ENCODE data around the gene ANKS1B. TPM values are rescaled to one million over a fixed set of nuclear protein-coding genes. Genes with fewer than 3 reads are reported as not detected.

ANKS1B gene
- total and polyA plus RNA-seq, 2 of the 4 experiments (the other 2 are of a cell fraction): 0.17 to 0.18 TPM

GRCh38 chr12:99847936-99848335 lies 136.8 kb downstream of the ANKS1B start:
- in situ Hi-C loops (cut with MboI; ENCODE audit: low sequenced_read_pairs) (no loop called here), intact Hi-C loops (cut with micrococcal nuclease) (no loop called here), dilution Hi-C loops (cut with HindIII; ENCODE audit: low sequenced_read_pairs, unreplicated experiment) (no loop called here)
- H2BK120ac ChIP-seq (ENCODE audit: low read depth, low read length): no peak overlapping the region
- no peaks in the 10 kb centered on the region for H4K20me1 ChIP-seq (ENCODE audit: insufficient read depth, low read length)
- no peak overlapping the region for H3K27ac ChIP-seq (ENCODE audit: insufficient read depth, low read length)
- no peak overlapping the region for H2BK20ac ChIP-seq (ENCODE audit: low read depth, low read length)
- CTCF ChIA-PET: no interaction called here
- H3K4me2 ChIP-seq (ENCODE audit: low read depth, low read length): no peak overlapping the region
- H3K9ac ChIP-seq (ENCODE audit: low read depth, low read length): no peak overlapping the region
- H2BK15ac ChIP-seq (ENCODE audit: low read depth, low read length): no peak overlapping the region
- no peak overlapping the region for H3K18ac ChIP-seq (ENCODE audit: low read depth, low read length)
- no peak overlapping the region for H2AK5ac ChIP-seq (ENCODE audit: low read depth, low read length)
- H2BK5ac ChIP-seq (ENCODE audit: low read depth, low read length, poor library complexity, severe bottlenecking): no peak overlapping the region
- H4K91ac ChIP-seq (ENCODE audit: insufficient read depth, low read depth, low read length): no peak overlapping the region
- POLR2A ChIA-PET (ENCODE audit: unreplicated experiment): no interaction called here
- no peaks in the 10 kb centered on the region for H3K9me3 ChIP-seq (ENCODE audit: control insufficient read depth, insufficient read depth, low read length)
- no TSS peak for BruUV-seq (replicated peaks)
- H3K4me3 ChIP-seq (ENCODE audit: insufficient read depth, low read depth, low read length): no peak overlapping the region
- H3K23ac ChIP-seq (ENCODE audit: low read depth, low read length): no peak overlapping the region
- no peak overlapping the region for H4K8ac ChIP-seq (ENCODE audit: low read depth in 2 of 2, low read length in 2 of 2)
- no peaks in the 10 kb centered on the region for H3K9me1 ChIP-seq (ENCODE audit: insufficient read depth, low read length)
- no peaks in the 10 kb centered on the region for H3K36me3 ChIP-seq (ENCODE audit: control insufficient read depth, insufficient read depth, low read length)
- no peak for TF ChIP-seq BHLHE40 (IDR thresholded peaks at IDR 0.05; ENCODE audit: low read depth, low read length)
- no peak for TF ChIP-seq FOS (IDR thresholded peaks at IDR 0.05; ENCODE audit: low read depth, low read length)
- TF ChIP-seq RCOR1 (IDR thresholded peaks at IDR 0.05; ENCODE audit: insufficient replicate concordance, low read length): no peak
- TF ChIP-seq, protein P1, sequence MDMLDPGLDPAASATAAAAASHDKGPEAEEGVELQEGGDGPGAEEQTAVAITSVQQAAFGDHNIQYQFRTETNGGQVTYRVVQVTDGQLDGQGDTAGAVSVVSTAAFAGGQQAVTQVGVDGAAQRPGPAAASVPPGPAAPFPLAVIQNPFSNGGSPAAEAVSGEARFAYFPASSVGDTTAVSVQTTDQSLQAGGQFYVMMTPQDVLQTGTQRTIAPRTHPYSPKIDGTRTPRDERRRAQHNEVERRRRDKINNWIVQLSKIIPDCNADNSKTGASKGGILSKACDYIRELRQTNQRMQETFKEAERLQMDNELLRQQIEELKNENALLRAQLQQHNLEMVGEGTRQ (IDR thresholded peaks at IDR 0.05; ENCODE audit: low read depth, low read length): no peak
- H4K5ac ChIP-seq (ENCODE audit: low read depth, low read length): no peak overlapping the region
- H3K4ac ChIP-seq (ENCODE audit: low read depth, low read length): no peak overlapping the region
- H3K27me3 ChIP-seq (ENCODE audit: control insufficient read depth, insufficient read depth, low read length): no peaks in the 10 kb centered on the region
- no peak overlapping the region for H2AK9ac ChIP-seq (replicated peaks; ENCODE audit: low read depth, low read length, poor library complexity)
- H3K4me1 ChIP-seq (ENCODE audit: control insufficient read depth, insufficient read depth, low read length): no peaks in the 10 kb centered on the region
- H2AFZ ChIP-seq (replicated peaks; ENCODE audit: low read length, poor library complexity): no peak overlapping the region
- H3K56ac ChIP-seq (ENCODE audit: extremely low read depth, insufficient read depth, low read length): no peak overlapping the region
- H3K79me1 ChIP-seq (ENCODE audit: low read depth in 1 of 2, low read length in 2 of 2): no peaks in the 10 kb centered on the region
- ATAC-seq (ENCODE audit: low read depth) (no peak), DNase-seq (no peak)
- no peak overlapping the region for H3K14ac ChIP-seq (replicated peaks; ENCODE audit: low read depth, low read length)

Data from IMR-90 (cell line).